Measurements from ENCODE around the gene CYP1B1. TPM values are rescaled to one million over a fixed set of nuclear protein-coding genes. Genes with fewer than 3 reads are reported as not detected.
"Not testable (repeated sequence)": the region's sequence is repeated elsewhere in the genome, so short reads cannot be mapped to it uniquely, and the experiment has no call there.

The CYP1B1 gene
- total RNA-seq, 2 donors from 2014 or later, result 19.4 to 289 TPM

DNA sequence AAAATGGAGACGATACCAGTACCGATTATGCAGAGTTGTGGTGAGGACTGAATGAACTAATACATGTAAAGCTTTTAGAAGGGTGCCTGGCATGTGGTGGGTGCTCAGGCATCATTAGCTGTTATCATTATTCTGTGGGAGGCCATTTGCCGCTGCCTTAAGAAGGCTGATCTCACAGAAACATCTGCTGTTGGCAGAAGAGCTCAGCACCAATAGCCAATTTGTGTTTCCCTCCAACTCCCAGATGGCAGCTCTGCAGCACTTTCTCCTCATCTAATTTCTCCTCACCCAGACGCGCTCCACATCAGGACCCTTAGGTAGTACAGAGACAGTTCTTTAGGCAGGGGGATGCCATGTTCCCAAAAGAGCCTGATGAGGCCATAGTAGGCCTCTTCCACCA is 15.8 kb upstream of the CYP1B1 start:
- 91% methylated on average over 5 of the region's 5 CpGs for WGBS
- Histone ChIP-seq H3K4me3 (no peak overlapping the region), H3K27me3 (replicated peaks; ENCODE audit: insufficient read depth) (no peaks in the 10 kb centered on the region), H3K27ac (no peak overlapping the region), H3K36me3 (no peaks in the 10 kb centered on the region), H3K9me3 (no peaks in the 10 kb centered on the region), H3K4me1 (replicated peaks) (peaks cover 7% of the 10 kb centered on the region)
- intact Hi-C loops (cut with DNase I), result no loop called here
- TF ChIP-seq POLR2AphosphoS5 (IDR thresholded peaks at IDR 0.05), result no peak
- no peak for TF ChIP-seq CTCF (IDR thresholded peaks at IDR 0.05)
- TF ChIP-seq POLR2A (IDR thresholded peaks at IDR 0.05), result no peak
- no peak for DNase-seq (ENCODE audit: low spot score)

- 50% methylated on average over 5 of the region's 5 CpGs for WGBS
- no peaks in the 10 kb centered on the region for H3K36me3 ChIP-seq
- H3K27ac ChIP-seq, result no peak overlapping the region
- no peak overlapping the region for H3K4me3 ChIP-seq
- H3K27me3 ChIP-seq (replicated peaks; ENCODE audit: insufficient read depth), result no peaks in the 10 kb centered on the region
- DNase-seq (ENCODE audit: low spot score), result no peak
- no peaks in the 10 kb centered on the region for H3K9me3 ChIP-seq
- TF ChIP-seq CTCF (IDR thresholded peaks at IDR 0.05) (no peak), POLR2A (IDR thresholded peaks at IDR 0.05) (no peak), POLR2AphosphoS5 (IDR thresholded peaks at IDR 0.05) (no peak)
- peaks cover 2% of the 10 kb centered on the region for H3K4me1 ChIP-seq (replicated peaks)
- intact Hi-C loops (cut with DNase I), result no loop called here
Observed at GRCh38 chr2:38090928-38091327, 15.0 kb upstream of the CYP1B1 start.

- H3K9me3 ChIP-seq; intact Hi-C loops (cut with DNase I); H3K4me3 ChIP-seq; H3K27me3 ChIP-seq (replicated peaks; ENCODE audit: insufficient read depth); H3K36me3 ChIP-seq; H3K27ac ChIP-seq; H3K4me1 ChIP-seq (replicated peaks); DNase-seq (ENCODE audit: low spot score): not testable (repeated sequence)
- 37% methylated on average over 6 of the region's 6 CpGs for WGBS
Observed at GRCh38 chr2:38090212-38090611, 14.3 kb upstream of the CYP1B1 start.

- intact Hi-C loops (cut with DNase I); H3K27me3 ChIP-seq (replicated peaks; ENCODE audit: insufficient read depth); DNase-seq (ENCODE audit: low spot score); H3K27ac ChIP-seq; H3K9me3 ChIP-seq; H3K36me3 ChIP-seq; H3K4me1 ChIP-seq (replicated peaks); H3K4me3 ChIP-seq: not testable (repeated sequence)
- WGBS, result 65% methylated on average over 10 of the region's 10 CpGs
Observed at GRCh38 chr2:38085998-38086698, 10.2 kb upstream of the CYP1B1 start.

DNA sequence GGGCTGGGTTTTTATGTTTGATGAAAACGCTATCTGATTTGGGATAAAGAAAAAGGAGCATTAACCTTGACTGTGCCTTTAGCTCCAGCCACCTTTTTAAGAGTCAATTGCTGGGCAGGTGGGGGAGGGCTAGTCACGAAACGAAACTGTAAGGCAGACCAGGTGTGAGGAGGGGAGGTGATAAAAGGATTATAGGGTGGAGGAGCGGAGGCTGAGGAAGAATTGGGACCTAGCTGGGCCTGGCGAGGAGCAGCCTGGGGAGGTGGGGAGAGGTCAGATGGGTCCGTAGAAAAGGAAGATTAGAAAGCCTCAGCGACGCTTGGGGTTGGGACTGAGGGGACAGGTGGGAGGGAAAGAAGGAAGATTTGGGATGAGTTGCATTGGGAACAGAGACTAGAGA is 8.6 kb upstream of the CYP1B1 start:
- H3K4me3 ChIP-seq, result not testable (repeated sequence)

DNA sequence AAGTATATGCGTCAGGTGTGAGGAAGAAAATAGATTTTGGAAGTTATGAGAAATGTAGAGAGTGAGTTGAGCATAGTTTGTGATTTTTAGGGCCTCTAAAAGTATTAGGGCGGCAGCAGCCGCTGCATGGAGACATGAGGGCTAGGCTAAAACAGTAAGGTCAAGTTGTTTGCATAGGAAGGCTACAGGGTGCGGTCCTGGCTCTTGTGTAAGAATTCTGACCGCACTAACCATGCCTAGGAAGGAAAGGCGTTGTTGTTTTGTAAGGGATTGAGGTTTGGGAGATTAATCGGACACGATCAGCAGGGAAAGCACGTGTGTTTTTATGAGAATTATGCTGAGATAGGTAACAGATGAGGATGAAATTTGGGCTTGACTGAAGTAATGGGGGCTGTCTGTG is 6.8 kb upstream of the CYP1B1 start:
- DNase-seq (ENCODE audit: low spot score); H3K4me3 ChIP-seq; H3K9me3 ChIP-seq; intact Hi-C loops (cut with DNase I); H3K27ac ChIP-seq; H3K27me3 ChIP-seq (replicated peaks; ENCODE audit: insufficient read depth); H3K36me3 ChIP-seq; H3K4me1 ChIP-seq (replicated peaks): not testable (repeated sequence)
- 86% methylated on average over 9 of the region's 9 CpGs for WGBS

More for the DNA sequence above, 8.6 kb upstream of the CYP1B1 start:
- intact Hi-C loops (cut with DNase I); H3K4me1 ChIP-seq (replicated peaks); H3K27ac ChIP-seq; H3K36me3 ChIP-seq; DNase-seq (ENCODE audit: low spot score); H3K9me3 ChIP-seq; H3K27me3 ChIP-seq (replicated peaks; ENCODE audit: insufficient read depth): not testable (repeated sequence)
- 90% methylated on average over 8 of the region's 8 CpGs for WGBS

- 88% methylated on average over 3 of the region's 3 CpGs for whole genome bisulfite sequencing
Observed at GRCh38 chr2:38080346-38080745, 4.4 kb upstream of the CYP1B1 start.

More at GRCh38 chr2:38080346-38080745, 4.4 kb upstream of the CYP1B1 start:
- no peak overlapping the region for H3K27ac ChIP-seq
- no peaks in the 10 kb centered on the region for H3K9me3 ChIP-seq
- TF ChIP-seq CTCF (IDR thresholded peaks at IDR 0.05), result no peak
- no peak for TF ChIP-seq POLR2A (IDR thresholded peaks at IDR 0.05)
- TF ChIP-seq POLR2AphosphoS5 (IDR thresholded peaks at IDR 0.05), result no peak
- H3K27me3 ChIP-seq (replicated peaks; ENCODE audit: insufficient read depth), result no peaks in the 10 kb centered on the region
- no peak for DNase-seq (ENCODE audit: low spot score)
- no peak overlapping the region for H3K4me3 ChIP-seq
- peaks cover 3% of the 10 kb centered on the region for H3K4me1 ChIP-seq (replicated peaks)
- intact Hi-C loops (cut with DNase I), result no loop called here
- H3K36me3 ChIP-seq, result no peaks in the 10 kb centered on the region

Measured in prostate gland (tissue), 2 donors.